Omental fat pad (tissue), 4 donors: ENCODE results near the gene EPB41L4B. TPM values are rescaled to one million over a fixed set of nuclear protein-coding genes. Genes with fewer than 3 reads are reported as not detected.
"Not testable (repeated sequence)": the region's sequence is repeated elsewhere in the genome, so short reads cannot be mapped to it uniquely, and the experiment has no call there.

Experiments
- ATAC-seq: fragments of 150-250 bp; one replicate; pipeline ENCODE4 v1.9.1; 2016; ENCODE audit warnings: mild to moderate bottlenecking, moderate library complexity; ENCODE audit not compliant: low FRiP score
- DNase-seq: peaks from one replicate; pipeline ENCODE4 v3.0.0-alpha.2; 2019; ENCODE audit warnings: low spot score
- total RNA-seq, 4 donors: library from RNA; depleted of rRNA; stranded (reverse); fragments of >200 nt; gene quantifications; one replicate each; pipeline ENCODE4 v1.1.0, GENCODE V29; 2016
- TF ChIP-seq, protein P1 (sequence below), 3 donors: fragments of 450-650 bp; IDR thresholded peaks; one replicate each; pipeline ENCODE4 v1.5.1; 2016 to 2017; ENCODE audit warnings: antibody characterized with exemption in 3 of 3, mild to moderate bottlenecking in 3 of 3, moderate library complexity in 2 of 3

EPB41L4B gene
- total RNA-seq, 4 donors from 2014 or later: 6.3 to 47.7 (median 33.6) TPM

DNA sequence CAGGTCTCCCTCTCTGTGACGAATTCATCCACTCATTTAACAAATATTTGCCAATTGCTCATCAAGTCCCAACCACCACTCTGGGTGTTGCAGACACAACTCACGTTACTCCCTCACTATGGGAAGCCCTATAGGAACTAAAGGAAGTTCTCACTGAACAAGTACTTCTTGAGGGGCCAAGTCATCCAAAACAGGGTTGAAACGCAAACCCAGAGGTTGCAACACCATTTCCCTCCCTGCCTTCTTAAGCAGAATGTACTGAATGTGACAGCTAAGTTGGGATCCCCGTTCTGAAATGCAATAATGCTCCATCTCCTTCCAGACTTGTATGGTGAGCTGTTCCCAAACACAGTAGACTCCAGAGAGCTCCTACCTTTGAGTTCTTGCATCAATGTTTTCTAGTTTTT lies 34.3 kb downstream of the EPB41L4B start:
- TF ChIP-seq, protein P1, sequence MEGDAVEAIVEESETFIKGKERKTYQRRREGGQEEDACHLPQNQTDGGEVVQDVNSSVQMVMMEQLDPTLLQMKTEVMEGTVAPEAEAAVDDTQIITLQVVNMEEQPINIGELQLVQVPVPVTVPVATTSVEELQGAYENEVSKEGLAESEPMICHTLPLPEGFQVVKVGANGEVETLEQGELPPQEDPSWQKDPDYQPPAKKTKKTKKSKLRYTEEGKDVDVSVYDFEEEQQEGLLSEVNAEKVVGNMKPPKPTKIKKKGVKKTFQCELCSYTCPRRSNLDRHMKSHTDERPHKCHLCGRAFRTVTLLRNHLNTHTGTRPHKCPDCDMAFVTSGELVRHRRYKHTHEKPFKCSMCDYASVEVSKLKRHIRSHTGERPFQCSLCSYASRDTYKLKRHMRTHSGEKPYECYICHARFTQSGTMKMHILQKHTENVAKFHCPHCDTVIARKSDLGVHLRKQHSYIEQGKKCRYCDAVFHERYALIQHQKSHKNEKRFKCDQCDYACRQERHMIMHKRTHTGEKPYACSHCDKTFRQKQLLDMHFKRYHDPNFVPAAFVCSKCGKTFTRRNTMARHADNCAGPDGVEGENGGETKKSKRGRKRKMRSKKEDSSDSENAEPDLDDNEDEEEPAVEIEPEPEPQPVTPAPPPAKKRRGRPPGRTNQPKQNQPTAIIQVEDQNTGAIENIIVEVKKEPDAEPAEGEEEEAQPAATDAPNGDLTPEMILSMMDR (IDR thresholded peaks at IDR 0.05): no peak
- no peak for ATAC-seq
- DNase-seq: no peak

DNA sequence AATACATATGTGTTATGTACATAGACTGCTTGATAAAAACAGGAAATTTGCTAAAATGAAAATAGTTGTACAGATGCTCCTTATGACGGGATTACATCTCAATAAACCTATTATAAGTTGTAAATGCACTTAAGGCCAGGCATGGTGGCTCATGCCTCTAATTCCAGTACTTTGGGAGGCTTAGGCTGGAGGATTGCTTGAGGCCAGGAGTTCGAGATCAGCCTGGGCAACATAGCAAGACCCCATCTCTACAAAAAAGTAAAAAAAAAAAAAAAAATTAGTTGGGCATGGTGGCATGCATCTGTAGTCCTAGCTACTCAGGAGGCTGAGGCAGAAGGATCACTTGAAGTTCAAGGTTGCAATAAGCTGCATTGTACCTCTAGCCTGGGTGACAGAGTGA lies 37.2 kb downstream of the EPB41L4B start:
- ATAC-seq: not testable (repeated sequence)

DNA sequence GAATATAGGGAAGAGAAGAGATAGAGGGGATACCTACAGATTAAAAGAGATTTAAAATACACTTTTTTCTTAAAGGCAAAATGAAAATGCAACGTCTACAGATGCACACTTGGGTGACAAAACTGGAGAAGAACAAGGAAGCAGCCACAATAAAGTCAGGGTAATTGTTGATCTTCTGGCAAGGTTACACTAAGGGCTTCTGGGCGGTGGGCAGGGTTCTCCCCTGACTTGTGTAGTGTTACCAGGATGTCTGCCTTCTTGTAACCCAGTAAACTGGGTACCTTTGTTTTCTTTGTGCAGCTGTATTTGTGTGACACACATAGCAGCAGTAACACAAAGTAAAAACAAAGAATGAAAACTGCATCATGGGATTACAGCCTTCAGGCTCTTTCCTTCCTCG lies 37.8 kb downstream of the EPB41L4B start:
- DNase-seq: no peak
- TF ChIP-seq, protein P1 (IDR thresholded peaks at IDR 0.05): no peak
- ATAC-seq: no peak

More for the DNA sequence above, 37.2 kb downstream of the EPB41L4B start:
- not testable (repeated sequence) for DNase-seq

DNA sequence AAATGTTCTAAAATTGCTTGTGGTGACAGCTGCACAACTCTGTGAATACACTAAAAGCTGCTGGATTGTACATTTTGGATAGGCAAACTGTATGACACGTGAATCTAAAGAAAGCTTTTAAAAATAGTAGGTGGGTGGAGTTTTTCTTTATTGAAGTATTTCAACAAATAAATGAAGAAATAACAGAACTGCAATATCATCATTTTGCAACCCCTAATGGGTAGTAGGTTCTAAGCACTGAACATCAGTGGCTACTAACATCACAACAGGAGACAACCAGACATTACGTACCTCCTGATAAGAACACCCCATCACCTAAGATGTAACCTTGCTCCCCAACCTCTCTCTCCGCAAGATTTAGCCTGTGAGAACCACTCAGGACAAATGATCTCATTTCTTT lies 38.6 kb downstream of the EPB41L4B start:
- TF ChIP-seq, protein P1 (IDR thresholded peaks at IDR 0.05): no peak
- ATAC-seq (no peak), DNase-seq (no peak)

DNA sequence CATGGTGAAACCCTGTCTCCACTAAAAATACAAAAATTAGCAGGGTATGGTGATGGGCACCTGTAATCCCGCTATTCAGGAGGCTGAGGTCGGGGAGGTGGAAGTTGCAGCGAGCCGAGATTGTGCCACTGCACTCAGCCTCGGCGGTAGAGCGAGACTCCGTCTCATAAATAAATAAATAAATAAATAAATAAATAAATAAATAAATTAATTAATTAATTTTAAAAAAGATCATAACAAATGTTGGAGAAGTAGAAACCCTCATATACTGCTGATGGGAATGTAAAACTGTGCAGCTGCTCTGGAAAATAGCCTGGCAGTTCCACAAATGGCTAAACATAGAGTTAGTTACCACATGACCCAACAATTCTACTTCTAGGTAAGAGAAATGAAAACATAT lies 39.3 kb downstream of the EPB41L4B start:
- TF ChIP-seq, protein P1 (IDR thresholded peaks at IDR 0.05): no peak
- DNase-seq (no peak), ATAC-seq (no peak)

DNA sequence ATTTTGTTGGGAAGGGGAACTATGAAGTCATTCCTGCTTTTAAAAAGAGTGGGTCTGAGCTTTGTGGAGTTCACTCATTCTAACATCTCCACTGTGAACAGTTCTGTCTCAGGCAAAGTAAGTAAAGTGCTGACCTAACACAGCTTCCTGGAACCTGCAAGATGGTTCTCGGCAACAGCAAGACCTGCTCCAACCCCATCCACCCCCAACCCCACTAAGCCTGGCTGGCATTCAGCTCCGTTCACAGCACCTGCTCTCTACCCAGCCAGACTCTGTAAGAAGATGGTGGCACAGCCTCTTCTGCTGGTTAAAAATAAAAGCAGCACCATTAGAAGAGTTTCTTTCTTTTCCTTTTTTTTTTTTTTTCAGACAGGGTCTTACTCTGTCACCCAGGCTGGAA lies 42.0 kb downstream of the EPB41L4B start:
- DNase-seq: no peak
- TF ChIP-seq, protein P1 (IDR thresholded peaks at IDR 0.05): no peak
- no peak for ATAC-seq

DNA sequence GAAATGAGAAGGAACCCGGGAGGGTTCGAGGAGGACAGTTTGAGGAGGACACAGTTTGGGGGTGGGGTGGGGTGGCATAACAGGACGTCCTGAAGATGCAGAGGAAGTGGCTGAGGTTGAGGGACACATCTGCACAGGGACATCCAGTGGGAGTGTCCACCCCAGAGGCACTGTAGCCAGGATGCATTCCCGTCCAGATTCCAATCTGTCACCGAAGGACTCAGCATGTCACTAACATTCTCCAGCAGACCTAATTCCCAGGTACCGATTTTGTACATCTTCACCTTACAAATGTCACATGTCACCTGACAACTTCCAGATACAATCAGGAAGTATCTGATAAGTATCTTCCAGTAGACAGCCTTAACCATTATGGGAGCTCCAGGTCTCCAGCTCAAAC lies 42.6 kb downstream of the EPB41L4B start:
- TF ChIP-seq, protein P1 (IDR thresholded peaks at IDR 0.05): no peak
- ATAC-seq (no peak), DNase-seq (no peak)

DNA sequence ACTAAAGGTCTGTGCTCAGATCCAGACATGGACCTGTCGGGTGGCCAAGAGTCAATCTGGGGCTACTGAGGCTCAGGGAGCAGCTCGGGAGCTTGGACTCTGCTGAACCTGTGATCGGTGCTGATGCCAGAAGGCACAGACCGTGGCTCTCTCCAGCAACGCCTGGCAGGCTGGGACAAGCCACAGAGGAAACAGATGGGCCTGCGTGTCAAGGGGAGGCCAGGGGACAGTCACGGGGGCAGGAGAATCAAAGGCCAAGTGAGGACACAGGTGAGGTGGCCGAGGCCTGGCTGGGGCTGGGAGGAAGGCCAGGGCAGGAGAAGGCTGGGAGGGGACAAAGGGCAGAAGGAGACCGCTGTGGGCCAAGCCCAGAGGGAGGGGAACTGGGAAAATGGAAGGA lies 43.4 kb downstream of the EPB41L4B start:
- ATAC-seq (no peak), DNase-seq (no peak)
- TF ChIP-seq, protein P1 (IDR thresholded peaks at IDR 0.05): no peak
